Mesodermal cell (in vitro differentiated cells): ENCODE measurements around the gene APMAP.
"Not testable (repeated sequence)": the region's sequence is repeated elsewhere in the genome, so short reads cannot be mapped to it uniquely, and the experiment has no call there.

Experiments
- H3K27ac ChIP-seq: 2 replicates; pipeline ENCODE4 v1.7.0; 2013; ENCODE audit warnings: mild to moderate bottlenecking, low read depth, low read length, moderate library complexity; ENCODE audit not compliant: severe bottlenecking
- H3K36me3 ChIP-seq: 2 replicates; pipeline ENCODE4 v1.7.1; 2013; ENCODE audit warnings: mild to moderate bottlenecking, low read length, moderate library complexity; ENCODE audit not compliant: control insufficient read depth, insufficient read depth
- H3K4me1 ChIP-seq: one replicate; pipeline ENCODE4 v1.7.1; 2013; ENCODE audit warnings: mild to moderate bottlenecking, low read length; ENCODE audit not compliant: insufficient read depth, control insufficient read depth, poor library complexity, severe bottlenecking
- H3K4me3 ChIP-seq: 2 replicates; pipeline ENCODE4 v1.7.0; 2013; ENCODE audit warnings: low read length, control low read depth, mild to moderate bottlenecking; ENCODE audit not compliant: insufficient read depth, poor library complexity, severe bottlenecking; ENCODE audit errors: extremely low read depth
- H3K9me3 ChIP-seq: 2 replicates; pipeline ENCODE4 v1.7.1; 2013; ENCODE audit warnings: mild to moderate bottlenecking, low read length, moderate library complexity; ENCODE audit not compliant: control insufficient read depth
- WGBS, 2 experiments: methylation state at CpG; one replicate each; pipeline ENCODE4 v1.1.5; 2013; ENCODE audit warnings: missing lambda C conversion rate in 2 of 2; ENCODE audit not compliant: insufficient coverage in 2 of 2; 5-methylcytosine and 5-hydroxymethylcytosine counted together

Gene APMAP

DNA sequence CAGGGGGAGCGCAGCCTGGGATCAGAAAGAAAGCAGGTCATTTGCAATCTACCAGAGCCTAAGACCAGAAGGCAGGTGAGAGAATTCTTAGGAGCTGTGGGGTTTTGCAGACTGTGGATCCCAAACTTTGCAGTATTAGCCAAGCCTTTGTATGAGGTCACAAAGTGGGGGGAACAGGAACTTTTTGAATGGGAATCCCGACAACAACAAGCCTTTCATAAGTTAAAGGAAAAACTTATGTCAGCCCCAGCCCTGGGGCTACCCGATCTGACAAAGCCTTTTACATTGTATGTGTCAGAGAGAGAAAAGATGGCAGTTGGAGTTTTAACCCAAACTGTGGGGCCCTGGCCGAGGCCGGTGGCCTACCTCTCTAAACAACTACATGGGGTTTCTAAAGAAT lies 63.3 kb downstream of the APMAP start:
- H3K4me1 ChIP-seq, H3K4me3 ChIP-seq, H3K9me3 ChIP-seq, H3K36me3 ChIP-seq, H3K27ac ChIP-seq: not testable (repeated sequence)
- 88 to 91% methylated on average over 1 to 3 of the region's 5 CpGs for WGBS, 2 experiments

DNA sequence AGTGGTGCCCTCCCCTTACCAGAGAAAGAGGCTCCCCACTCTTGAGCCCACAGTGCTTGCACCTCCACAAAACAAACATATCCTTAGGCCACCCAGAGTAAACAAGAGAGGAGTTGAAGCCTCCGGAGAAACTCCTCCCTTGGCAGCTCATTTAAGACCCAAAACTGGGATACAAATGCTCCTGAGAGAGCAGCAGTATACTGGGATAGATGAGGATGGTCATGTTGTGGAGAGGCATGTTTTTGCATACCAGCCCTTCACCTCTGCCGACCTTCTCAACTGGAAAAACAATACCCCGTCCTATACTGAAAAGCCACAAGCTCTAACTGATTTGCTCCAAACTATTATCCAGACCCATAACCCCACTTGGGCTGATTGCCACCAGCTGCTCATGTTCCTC lies 71.8 kb downstream of the APMAP start:
- not testable (repeated sequence) for H3K4me1 ChIP-seq, H3K4me3 ChIP-seq, H3K36me3 ChIP-seq, H3K9me3 ChIP-seq, H3K27ac ChIP-seq
- WGBS, 2 experiments: 89% methylated on average over 1 of the region's 3 CpGs; no CpG with 5 or more reads in 1 of the 2 experiments

DNA sequence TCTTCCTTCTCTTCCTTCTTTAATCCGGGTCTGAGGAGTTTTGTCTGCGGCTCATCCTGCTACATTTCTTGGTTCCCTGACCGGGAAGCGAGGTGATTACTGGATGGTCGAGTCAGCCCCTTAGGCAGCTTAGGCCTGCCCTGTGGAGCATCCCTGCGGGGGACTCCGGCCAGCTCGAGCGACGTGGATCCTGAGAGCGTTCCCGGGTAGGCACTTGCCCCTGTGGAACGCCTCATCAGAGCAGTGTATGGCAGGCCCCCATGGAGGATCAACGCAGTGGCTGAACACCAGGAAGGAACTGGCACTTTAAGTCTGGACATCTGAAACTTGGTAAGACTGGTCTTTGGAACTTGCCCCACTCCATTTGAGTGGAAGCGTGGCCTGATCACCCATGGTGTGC lies 72.9 kb downstream of the APMAP start:
- H3K9me3 ChIP-seq, H3K4me1 ChIP-seq, H3K27ac ChIP-seq, H3K36me3 ChIP-seq, H3K4me3 ChIP-seq: not testable (repeated sequence)
- WGBS, 2 experiments: 87 to 94% methylated on average over 14 of the region's 15 CpGs

DNA sequence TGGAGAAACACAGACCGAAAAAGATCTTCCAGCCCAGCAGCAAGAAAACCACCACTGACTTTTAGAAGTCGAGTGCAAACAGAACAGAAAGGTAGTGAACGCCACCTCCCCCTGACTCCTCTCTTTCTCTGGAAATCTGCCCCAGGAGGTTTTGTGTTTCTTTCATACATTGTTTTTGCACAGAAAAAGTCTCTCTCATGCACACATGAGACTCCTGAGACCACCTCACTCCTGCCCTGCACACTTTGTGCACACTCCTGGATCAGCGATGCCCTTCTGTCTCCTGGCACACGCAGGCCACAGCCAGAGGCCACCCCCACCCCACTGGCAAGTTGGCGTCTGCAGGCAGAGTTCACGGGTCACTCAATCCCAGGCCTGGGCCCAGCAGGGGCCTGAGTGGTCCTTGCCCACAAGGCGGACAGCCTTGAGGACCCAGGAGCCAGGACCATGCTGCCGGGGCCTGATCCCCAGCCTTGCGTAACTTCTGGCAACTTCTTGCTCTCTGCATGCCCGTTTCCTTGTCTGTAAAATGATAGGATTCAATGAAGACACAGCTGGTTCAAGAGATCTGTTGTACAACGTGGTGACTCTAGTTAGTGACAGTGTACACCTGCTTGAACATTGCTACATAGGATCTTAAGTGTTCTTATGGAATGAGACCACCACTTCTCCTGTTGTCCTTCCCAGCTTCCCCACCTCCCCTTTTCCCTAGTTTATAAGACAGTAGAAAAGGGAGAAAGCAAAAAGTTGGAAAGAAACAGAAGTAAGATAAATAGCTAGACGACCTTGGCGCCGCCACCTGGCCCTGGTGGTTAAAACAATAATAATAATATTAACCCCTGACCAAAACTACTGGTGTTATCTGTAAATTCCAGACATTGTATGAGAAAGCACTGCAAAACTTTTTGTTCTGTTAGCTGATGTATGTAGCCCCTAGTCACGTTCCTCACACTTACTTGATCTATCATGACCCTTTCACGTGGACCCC lies 73.7 kb downstream of the APMAP start:
- H3K36me3 ChIP-seq: no peaks in the 10 kb centered on the region
- no peaks in the 10 kb centered on the region for H3K9me3 ChIP-seq
- H3K4me1 ChIP-seq: no peaks in the 10 kb centered on the region
- H3K27ac ChIP-seq: no peak overlapping the region
- WGBS, 2 experiments: 60 to 65% methylated on average over 7 to 11 of the region's 17 CpGs
- H3K4me3 ChIP-seq: no peak overlapping the region

DNA sequence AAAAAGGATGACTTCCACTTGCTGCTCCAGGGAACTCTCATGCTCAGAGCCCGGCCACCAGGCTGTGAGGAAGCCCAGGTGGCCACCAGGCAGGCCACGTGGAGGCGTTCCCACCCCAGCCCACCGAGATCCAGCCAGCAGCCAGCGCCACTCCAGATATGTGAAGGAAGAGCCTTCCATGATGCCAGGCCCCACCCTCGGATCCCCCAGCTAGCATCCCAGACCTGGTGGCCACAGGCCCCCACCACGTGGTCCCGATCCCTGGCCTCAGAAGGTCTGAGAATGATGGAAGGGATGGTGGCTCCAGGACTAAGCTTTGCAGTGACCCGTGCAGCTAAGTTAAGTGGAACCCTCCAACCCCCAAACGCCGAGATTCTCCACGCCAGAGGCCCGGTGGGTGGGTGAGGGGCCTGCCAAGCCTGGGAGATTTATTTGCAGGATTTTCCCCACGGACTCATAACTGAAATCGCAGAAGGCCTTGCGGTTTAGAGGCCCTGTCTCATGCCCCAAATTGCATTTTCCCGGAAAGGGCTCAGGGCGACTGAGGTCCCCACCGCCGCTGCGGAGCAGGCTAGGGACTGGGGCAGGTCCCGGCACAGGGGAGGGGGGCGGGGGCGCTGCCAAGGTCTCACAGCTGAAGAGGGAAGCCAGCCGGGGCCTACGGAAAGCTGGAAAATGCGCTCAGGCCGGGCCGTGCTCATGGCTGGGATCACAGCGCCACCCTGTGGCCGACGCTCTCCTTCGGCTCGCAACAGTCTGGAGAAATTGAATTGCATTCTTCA lies 74.6 kb downstream of the APMAP start:
- 34 to 40% methylated on average over 26 to 31 of the region's 34 CpGs for WGBS, 2 experiments
- H3K4me3 ChIP-seq: no peak overlapping the region
- no peaks in the 10 kb centered on the region for H3K36me3 ChIP-seq
- H3K9me3 ChIP-seq: no peaks in the 10 kb centered on the region
- no peak overlapping the region for H3K27ac ChIP-seq
- no peaks in the 10 kb centered on the region for H3K4me1 ChIP-seq

DNA sequence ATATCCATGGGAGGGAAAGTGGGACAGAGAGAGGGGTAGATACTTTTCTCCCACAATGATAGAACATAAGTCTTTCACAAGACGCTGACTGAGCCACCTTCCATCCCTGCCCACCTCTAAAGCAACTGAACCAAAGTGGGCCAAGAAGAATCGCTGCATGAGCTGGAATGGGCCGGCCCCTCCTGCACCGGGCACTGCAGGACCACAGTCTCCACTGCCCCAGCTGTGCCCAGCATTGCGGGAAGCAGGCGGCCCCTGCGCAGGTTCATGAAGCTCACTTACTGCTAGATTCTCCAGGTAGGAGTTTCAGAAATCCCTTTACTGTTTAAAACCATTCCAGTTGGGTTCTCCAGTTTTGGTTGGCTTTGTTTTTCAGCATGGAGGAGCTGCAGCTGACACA lies 75.5 kb downstream of the APMAP start:
- no peaks in the 10 kb centered on the region for H3K36me3 ChIP-seq
- WGBS, 2 experiments: 79 to 92% methylated on average over 6 to 7 of the region's 7 CpGs
- H3K9me3 ChIP-seq: no peaks in the 10 kb centered on the region

DNA sequence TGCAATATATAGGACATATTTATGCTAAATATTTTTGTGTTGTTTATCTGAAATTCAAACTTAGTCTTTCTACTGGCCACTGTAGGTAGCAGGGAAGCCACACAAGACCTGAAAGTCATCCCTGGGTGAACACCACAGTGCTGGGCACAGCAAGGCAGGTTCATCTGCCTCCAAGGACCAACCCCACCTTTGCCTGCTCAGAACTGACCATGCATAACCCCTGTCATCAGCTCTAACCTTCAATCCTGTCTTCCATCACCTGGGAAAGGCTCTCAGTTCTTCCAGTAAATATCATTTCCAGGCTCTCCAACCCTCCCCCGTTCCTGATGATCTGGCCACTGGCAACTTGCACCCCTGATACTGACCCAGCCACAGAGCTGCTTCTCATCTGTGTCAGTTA lies 76.1 kb downstream of the APMAP start:
- Histone ChIP-seq H3K4me1 (no peaks in the 10 kb centered on the region), H3K4me3 (no peak overlapping the region), H3K36me3 (no peaks in the 10 kb centered on the region), H3K27ac (no peak overlapping the region), H3K9me3 (no peaks in the 10 kb centered on the region)
- WGBS, 2 experiments: 80 to 100% methylated on average over 1 of the region's 1 CpG

More for the DNA sequence above, 75.5 kb downstream of the APMAP start:
- no peaks in the 10 kb centered on the region for H3K4me1 ChIP-seq
- no peak overlapping the region for H3K27ac ChIP-seq
- H3K4me3 ChIP-seq: no peak overlapping the region

DNA sequence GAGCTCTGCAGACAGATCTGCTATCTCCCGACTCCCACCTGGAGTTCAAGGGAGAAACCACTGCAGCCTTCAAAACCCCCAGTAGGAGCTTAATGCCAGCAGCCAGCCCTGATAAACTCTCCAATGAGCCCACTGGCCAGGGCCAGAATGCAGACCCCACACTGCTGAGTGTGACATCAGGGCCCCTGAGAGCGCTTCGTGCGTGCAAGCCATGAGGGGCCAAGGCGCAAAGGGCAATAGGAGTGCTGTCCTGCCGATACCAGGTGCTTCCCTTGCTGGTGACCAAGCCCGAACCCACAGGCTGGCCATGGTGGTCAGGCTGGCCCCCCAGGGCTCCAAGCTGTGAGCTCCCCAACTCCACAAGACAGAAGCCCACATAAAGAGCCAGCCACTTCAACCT lies 76.7 kb downstream of the APMAP start:
- 93 to 97% methylated on average over 7 of the region's 7 CpGs for WGBS, 2 experiments
- H3K36me3 ChIP-seq: no peaks in the 10 kb centered on the region
- no peak overlapping the region for H3K4me3 ChIP-seq
- no peaks in the 10 kb centered on the region for H3K9me3 ChIP-seq
- H3K27ac ChIP-seq: no peak overlapping the region
- H3K4me1 ChIP-seq: no peaks in the 10 kb centered on the region

DNA sequence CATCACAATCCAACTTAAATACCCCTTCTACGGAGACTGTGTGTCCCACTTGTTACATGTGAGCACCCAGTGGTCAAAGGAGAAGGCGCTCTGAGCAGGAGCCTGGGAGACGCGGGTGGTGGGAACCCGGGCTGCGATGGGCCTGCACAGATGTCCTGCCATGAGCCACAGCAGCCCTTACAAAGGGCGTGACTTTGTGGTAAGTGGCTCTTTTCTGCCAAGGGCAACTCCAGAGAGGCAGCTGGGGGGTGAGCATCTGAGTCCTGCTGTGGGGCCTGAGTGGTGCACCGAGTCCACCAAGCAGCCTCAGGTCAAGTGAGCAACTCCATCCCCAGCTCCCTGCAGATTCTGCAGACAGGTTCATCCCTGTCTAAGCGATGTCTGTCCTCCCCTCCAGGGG lies 77.1 kb downstream of the APMAP start:
- H3K4me3 ChIP-seq: no peak overlapping the region
- H3K27ac ChIP-seq: no peak overlapping the region
- 93 to 94% methylated on average over 7 to 8 of the region's 9 CpGs for WGBS, 2 experiments
- no peaks in the 10 kb centered on the region for H3K36me3 ChIP-seq
- H3K9me3 ChIP-seq: no peaks in the 10 kb centered on the region
- H3K4me1 ChIP-seq: no peaks in the 10 kb centered on the region

DNA sequence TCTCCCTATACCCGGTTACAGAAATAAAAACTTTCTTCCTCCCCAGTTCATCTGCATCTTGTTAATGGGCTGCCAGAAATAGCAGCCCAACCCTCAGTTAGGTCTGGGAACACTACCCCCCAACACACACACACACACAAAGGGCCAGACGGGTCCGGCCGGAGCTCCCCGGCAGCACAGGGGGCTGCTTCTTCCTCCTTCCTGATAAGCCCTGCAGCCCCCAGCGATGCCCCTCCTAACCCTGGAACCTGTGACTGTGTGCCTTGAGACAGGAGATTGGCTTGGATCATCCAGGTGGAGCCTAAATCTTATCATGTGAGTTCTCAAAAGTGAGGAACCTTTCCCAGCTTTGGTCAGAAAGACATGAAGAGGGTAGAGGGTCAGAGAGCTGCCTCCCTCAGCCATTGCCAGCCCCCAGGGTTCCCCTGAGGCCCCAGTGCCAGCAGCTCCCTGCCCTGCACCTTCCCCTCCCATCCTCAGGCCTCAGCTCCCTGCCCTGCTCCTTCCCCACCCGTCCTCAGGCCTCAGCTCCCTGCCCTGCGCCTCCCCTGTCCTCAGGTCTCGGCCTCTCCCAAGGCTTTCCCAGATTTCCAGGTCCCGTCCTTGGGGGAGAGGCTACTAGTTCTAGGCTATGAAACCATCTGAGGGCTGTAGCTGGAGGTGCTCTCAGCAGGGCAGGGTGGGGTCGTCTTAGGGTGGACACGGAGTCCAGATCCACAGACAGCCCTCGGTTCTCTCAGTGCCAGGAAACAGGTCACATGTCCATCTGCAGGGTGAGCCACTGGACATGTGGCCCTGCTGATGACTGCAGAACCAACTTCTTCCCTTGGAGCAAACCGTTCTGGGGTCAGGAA lies 77.9 kb downstream of the APMAP start:
- Histone ChIP-seq H3K4me1 (no peaks in the 10 kb centered on the region), H3K36me3 (no peaks in the 10 kb centered on the region), H3K27ac (no peak overlapping the region), H3K4me3 (no peak overlapping the region), H3K9me3 (no peaks in the 10 kb centered on the region)
- 83 to 87% methylated on average over 7 to 11 of the region's 14 CpGs for WGBS, 2 experiments
